SJCRH30 (cell line): ENCODE data around the gene GALNT17. TPM values are rescaled to one million over a fixed set of nuclear protein-coding genes. Genes with fewer than 3 reads are reported as not detected.

Source experiments
- DNase-seq, 2 experiments: peaks; one replicate each; pipeline ENCODE4 v3.0.0-alpha.2; 2015 to 2020
- H3K27ac ChIP-seq: fragments of 250-450 bp; sonication (Bioruptor Pico); 2 replicates; pipeline ENCODE4 v1.5.1; 2020; ENCODE audit warnings: mild to moderate bottlenecking, moderate library complexity
- H3K27me3 ChIP-seq: fragments of 250-450 bp; sonication (Bioruptor Pico); 2 replicates; pipeline ENCODE4 v1.5.1; 2020; ENCODE audit warnings: mild to moderate bottlenecking, moderate library complexity
- H3K36me3 ChIP-seq: fragments of 250-450 bp; sonication (Bioruptor Pico); 2 replicates; pipeline ENCODE4 v1.5.1; 2020; ENCODE audit warnings: mild to moderate bottlenecking, moderate library complexity
- H3K4me1 ChIP-seq: fragments of 250-450 bp; sonication (Bioruptor Pico); 2 replicates; pipeline ENCODE4 v1.5.1; 2020; ENCODE audit warnings: mild to moderate bottlenecking, moderate library complexity
- H3K4me3 ChIP-seq: fragments of 250-450 bp; sonication (Bioruptor Pico); 2 replicates; pipeline ENCODE4 v1.5.1; 2020; ENCODE audit warnings: mild to moderate bottlenecking, moderate library complexity
- H3K9me3 ChIP-seq: fragments of 250-450 bp; sonication (Bioruptor Pico); replicated peaks from 2 replicates; pipeline ENCODE4 v1.5.1; 2020; ENCODE audit warnings: mild to moderate bottlenecking, moderate library complexity
- total RNA-seq: library from RNA; depleted of rRNA; stranded (reverse); fragments of >200 nt; shearing (Covaris generic); gene quantifications from 2 replicates; pipeline ENCODE4 v1.2.3, GENCODE V29; 2014

Gene GALNT17
- total RNA-seq, 1 experiment from 2014 or later = not detected

DNA sequence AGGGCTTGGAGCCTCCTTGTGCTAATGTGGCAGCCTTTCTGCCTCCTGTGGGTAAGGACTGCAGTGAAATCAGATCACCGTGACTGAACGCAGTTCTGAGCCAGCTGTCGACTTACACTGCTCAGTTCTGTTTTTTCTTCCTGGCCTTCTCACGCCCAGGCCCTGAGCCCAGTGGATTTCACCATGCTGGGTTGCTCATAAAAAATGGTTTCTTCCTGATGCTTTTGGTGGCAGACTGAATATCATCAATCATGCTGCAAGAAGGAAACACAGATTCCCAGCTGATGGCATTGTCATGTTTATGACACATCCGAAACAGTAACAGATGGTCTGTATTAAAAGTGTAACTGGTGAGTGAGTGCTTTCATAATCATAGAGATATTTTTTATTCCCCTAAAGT, 389.6 kb downstream of the GALNT17 start:
- H3K27me3 ChIP-seq = no peaks in the 10 kb centered on the region
- DNase-seq = peak; percentile 55 to 78
- H3K9me3 ChIP-seq = peaks cover 4% of the 10 kb centered on the region; the same call in 1 of the 2 replicates
- peaks cover 4% of the 10 kb centered on the region; the same call in 1 of the 2 replicates for H3K4me1 ChIP-seq
- H3K36me3 ChIP-seq = no peaks in the 10 kb centered on the region
- H3K27ac ChIP-seq = peak overlapping the region; percentile 62
- H3K4me3 ChIP-seq = no peak overlapping the region

DNA sequence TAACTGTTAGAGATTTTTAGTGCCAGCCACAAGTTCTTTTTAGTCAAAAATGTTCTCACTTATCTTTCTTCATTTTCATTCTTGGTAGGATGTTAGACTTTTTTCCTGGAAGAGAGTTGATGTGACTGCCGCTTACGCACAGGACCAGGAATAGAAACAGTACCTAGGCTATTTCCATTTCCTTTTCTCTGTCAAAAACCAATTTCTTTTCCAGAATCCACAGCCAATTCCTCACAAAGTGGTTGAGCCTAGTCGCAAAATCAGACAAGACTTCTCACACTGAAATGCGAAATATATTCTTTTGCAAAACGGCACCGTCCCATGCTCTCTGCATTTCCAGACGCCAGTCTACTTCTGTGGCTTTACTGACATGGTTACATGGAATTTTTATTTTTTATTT, 394.2 kb downstream of the GALNT17 start:
- Histone ChIP-seq H3K36me3 (no peaks in the 10 kb centered on the region), H3K27ac (no peak overlapping the region)

DNA sequence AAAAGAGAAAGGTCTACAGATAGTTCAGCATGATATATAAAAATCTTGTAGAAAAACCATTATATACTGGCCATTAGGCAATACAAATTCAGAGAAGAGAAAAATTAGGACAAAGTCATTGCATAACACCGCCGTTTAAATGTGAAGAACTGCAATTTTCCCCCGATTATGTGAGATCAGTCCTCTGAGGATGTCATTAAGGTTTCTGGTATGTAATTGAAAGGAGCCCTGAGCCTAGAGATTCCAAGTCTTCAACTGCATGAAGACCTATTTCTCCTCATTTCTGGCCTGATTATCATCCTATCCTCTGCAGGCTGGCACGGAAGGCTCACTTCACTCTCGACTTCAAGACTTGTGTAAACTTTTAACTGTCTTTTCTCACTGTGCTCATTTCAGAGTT, 395.3 kb downstream of the GALNT17 start:
- H3K9me3 ChIP-seq = peaks cover 3% of the 10 kb centered on the region
- H3K27ac ChIP-seq = no peak overlapping the region
- H3K4me3 ChIP-seq = no peak overlapping the region
- no peak for DNase-seq
- no peaks in the 10 kb centered on the region for H3K4me1 ChIP-seq
- H3K36me3 ChIP-seq = no peaks in the 10 kb centered on the region
- H3K27me3 ChIP-seq = no peaks in the 10 kb centered on the region

More for the DNA sequence above, 394.2 kb downstream of the GALNT17 start:
- Histone ChIP-seq H3K4me1 (peaks cover 4% of the 10 kb centered on the region; the same call in 1 of the 2 replicates), H3K4me3 (no peak overlapping the region), H3K27me3 (no peaks in the 10 kb centered on the region), H3K9me3 (peaks cover 4% of the 10 kb centered on the region)
- no peak for DNase-seq

DNA sequence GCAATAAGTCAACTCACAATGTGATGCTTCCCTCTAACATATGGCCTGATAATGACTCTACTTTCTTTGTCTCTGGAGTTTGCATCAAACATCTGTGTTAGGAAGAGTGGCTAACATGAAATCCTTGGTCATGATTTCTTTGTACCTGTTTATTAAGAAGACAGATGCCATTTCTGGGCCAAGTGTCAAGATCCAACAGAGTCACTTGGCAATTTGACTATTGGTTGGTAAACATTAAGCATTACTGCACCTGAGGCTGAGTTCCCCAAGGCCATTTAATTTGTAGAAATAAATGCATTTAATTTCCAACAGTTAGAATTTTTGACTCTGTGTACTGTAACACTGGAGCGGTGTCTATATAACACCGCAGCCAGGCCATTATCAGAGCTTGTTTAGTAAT, 403.7 kb downstream of the GALNT17 start:
- no peak overlapping the region for H3K4me3 ChIP-seq
- H3K4me1 ChIP-seq = no peaks in the 10 kb centered on the region
- H3K27ac ChIP-seq = no peak overlapping the region
- no peak for DNase-seq
- H3K36me3 ChIP-seq = no peaks in the 10 kb centered on the region
- H3K27me3 ChIP-seq = peaks cover 7% of the 10 kb centered on the region; the same call in 1 of the 2 replicates
- H3K9me3 ChIP-seq = no peaks in the 10 kb centered on the region; the same call in 1 of the 2 replicates

DNA sequence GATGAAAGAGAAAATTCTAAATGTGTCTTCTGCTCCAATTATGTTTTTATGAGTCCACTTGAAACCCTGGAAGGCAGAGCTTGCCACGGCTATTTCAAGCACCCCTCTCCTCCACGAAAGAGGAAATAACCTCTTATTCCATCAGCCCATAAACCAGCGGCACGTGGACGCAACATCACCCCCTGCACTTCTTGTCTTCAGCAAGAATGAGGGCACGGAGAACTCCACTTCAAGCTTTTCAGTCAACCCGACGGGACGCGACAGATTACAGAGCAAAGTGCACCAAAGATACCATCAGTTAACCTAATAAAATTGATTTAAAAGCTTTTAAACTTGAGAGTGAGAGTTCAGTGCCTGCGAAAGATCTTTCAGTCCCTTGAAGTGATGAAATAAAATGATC, 406.3 kb downstream of the GALNT17 start:
- H3K36me3 ChIP-seq = no peaks in the 10 kb centered on the region
- H3K27ac ChIP-seq = no peak overlapping the region
- no peaks in the 10 kb centered on the region for H3K4me1 ChIP-seq
- DNase-seq = no peak
- no peak overlapping the region for H3K4me3 ChIP-seq
- peaks cover 7% of the 10 kb centered on the region; the same call in 1 of the 2 replicates for H3K27me3 ChIP-seq
- no peaks in the 10 kb centered on the region for H3K9me3 ChIP-seq

DNA sequence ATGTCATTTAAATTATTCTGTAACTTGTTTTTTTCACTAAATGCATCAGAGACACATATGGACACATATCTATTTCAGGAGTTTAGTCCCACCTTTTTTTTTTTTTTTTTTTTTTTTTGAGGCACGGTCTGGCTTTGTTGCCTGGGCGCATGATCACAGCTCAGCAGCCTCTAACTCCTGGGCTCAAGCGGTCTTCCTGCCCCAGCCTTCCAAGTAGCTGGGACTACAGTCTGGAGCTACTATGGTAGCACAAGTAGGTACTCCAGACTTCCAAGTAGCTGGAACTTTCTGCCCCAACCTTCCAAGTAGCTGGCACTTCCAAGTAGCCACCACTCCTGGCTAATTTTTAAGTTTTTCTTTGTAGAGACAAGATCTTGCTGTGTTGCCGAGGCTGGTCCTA, 407.7 kb downstream of the GALNT17 start:
- peaks cover 2% of the 10 kb centered on the region; the same call in 1 of the 2 replicates for H3K27me3 ChIP-seq
- H3K27ac ChIP-seq = no peak overlapping the region
- H3K4me1 ChIP-seq = no peaks in the 10 kb centered on the region
- no peaks in the 10 kb centered on the region for H3K36me3 ChIP-seq
- H3K9me3 ChIP-seq = no peaks in the 10 kb centered on the region
- no peak for DNase-seq
- H3K4me3 ChIP-seq = no peak overlapping the region

DNA sequence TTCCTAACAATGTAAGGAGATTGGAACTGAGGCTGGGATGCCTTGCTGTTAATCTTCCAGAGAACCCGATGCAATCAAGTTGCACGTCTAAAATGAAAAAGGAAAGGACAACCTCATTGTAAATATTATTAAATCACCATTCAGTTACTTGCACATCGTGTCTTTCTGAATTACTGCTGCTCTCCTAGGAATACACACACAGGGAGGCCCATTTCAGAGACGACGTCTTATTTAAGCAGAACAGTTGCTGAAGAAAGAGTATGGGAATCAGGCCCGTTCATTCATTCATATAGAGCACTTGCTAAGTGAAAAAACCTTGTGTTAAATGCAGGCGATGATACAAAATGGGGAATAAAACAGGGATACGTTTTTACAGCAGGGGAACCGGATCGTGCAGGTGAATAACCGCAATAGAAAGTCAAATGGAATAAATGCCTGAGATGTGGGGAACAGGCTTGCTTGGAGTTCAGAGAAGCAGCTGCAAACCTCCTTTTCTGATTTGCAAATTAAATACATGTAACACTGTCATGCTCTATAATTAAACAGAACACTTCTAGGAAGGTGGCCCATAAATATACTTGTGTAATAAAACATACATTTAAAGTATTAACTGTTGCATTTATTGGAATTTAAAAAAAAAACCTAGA, 409.9 kb downstream of the GALNT17 start:
- no peak for DNase-seq
- Histone ChIP-seq H3K9me3 (no peaks in the 10 kb centered on the region), H3K4me3 (no peak overlapping the region), H3K27me3 (no peaks in the 10 kb centered on the region; the same call in 1 of the 2 replicates), H3K36me3 (no peaks in the 10 kb centered on the region), H3K4me1 (no peaks in the 10 kb centered on the region), H3K27ac (no peak overlapping the region)

DNA sequence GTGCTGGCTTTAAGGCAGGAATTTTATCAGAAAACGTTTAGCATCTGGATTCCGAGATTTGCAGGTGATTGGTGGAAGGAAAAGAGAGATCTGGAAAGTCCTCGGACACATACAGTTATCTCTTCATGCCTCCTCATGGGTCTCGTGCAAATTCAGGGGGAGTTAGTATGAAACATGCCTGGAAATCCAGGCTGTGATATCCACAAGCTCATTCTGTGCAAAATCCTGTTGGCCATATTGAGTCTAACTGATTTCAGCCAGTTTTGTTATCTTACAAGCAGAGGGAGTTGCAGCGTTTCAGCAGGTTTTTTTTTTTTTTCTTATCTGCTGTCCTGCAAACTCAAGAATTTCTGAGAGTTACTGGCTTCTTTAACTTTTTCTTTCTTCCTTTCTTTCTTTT, 411.5 kb downstream of the GALNT17 start:
- Histone ChIP-seq H3K27me3 (no peaks in the 10 kb centered on the region; the same call in 1 of the 2 replicates), H3K27ac (no peak overlapping the region), H3K4me1 (no peaks in the 10 kb centered on the region), H3K4me3 (no peak overlapping the region), H3K36me3 (no peaks in the 10 kb centered on the region), H3K9me3 (no peaks in the 10 kb centered on the region)
- no peak for DNase-seq

DNA sequence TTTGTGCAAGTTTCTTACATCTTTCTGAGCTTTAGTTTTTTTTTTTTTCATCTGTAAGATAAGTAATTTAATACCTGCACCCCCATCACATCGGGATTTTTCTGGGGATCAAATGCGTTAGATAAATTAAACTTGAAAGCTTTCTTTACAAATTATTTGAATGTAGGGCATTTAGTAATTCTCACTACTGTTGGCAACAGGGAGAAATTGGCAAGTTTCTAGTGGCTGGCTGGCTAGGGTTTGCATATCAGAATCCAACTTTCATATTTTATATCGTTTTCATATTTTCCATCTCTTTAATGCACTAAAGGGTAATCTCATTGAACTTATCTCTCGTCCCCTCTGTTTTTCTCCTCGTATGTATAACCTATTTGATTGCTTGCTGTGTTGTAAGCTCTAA, 412.9 kb downstream of the GALNT17 start:
- H3K27me3 ChIP-seq = no peaks in the 10 kb centered on the region; the same call in 1 of the 2 replicates
- no peak overlapping the region for H3K27ac ChIP-seq
- H3K36me3 ChIP-seq = no peaks in the 10 kb centered on the region
- no peak for DNase-seq
- no peak overlapping the region for H3K4me3 ChIP-seq
- H3K9me3 ChIP-seq = no peaks in the 10 kb centered on the region
- H3K4me1 ChIP-seq = no peaks in the 10 kb centered on the region

DNA sequence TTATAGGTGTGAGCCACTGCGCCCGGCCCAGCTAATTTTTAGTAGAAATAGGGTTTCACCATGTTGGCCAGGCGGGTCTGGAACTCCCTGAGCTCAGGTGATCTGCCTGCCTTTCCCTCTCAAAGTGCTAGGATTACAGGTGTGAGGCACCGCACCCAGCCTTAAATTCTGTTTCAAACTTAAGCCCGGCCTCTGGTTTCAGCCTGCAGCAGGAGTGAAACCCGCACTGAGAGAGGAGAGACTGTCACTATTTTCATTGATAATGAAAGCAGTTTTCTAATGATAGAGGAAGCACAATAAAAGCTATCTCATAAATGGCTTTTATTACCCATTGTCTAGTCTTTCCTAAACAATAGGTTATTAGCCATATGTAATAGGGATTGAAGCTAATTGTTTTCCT, 415.5 kb downstream of the GALNT17 start:
- Histone ChIP-seq H3K4me1 (no peaks in the 10 kb centered on the region), H3K4me3 (no peak overlapping the region), H3K9me3 (no peaks in the 10 kb centered on the region), H3K36me3 (no peaks in the 10 kb centered on the region), H3K27me3 (no peaks in the 10 kb centered on the region; the same call in 1 of the 2 replicates), H3K27ac (no peak overlapping the region)
- DNase-seq = no peak

DNA sequence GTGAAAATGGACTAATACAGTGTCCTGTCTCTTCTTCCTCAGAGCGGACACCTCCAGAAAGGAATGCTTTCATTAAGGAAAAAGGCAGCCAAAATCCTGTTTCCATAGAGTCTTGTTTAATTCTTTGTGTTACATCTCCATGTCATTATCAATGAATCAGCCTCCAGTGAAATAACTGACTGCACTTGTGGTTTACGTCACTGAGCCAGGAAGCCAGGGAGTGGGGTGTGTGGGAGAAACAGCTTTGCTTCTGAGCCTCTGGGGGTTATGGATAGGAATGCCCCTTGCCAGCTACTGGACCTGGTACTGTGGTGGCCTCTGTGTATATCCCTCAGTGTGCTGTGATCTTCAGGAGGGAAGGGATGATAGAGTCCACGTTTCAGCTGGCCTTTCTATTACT, 416.8 kb downstream of the GALNT17 start:
- Histone ChIP-seq H3K4me1 (no peaks in the 10 kb centered on the region), H3K27ac (no peak overlapping the region), H3K36me3 (no peaks in the 10 kb centered on the region), H3K9me3 (no peaks in the 10 kb centered on the region), H3K27me3 (no peaks in the 10 kb centered on the region; the same call in 1 of the 2 replicates), H3K4me3 (no peak overlapping the region)
- no peak for DNase-seq

DNA sequence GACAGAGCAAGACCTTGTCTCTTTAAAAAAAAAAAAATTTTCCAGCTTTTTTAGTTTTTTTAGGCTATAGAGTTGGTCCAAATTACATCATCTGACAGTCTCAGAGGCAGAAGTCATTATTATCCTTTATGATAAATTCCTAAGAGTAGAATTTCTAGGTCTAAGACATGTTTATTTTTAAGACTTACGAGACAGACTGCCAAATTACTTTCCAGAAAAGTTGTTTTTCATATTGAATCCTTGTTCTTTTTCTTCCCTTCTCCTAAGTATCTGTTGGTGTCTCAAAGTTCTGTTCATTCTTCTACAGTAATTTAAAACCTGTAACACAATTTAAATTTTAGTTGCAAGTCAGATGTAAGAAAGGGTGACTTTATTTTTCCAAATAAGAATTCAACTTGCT, 421.4 kb downstream of the GALNT17 start:
- no peaks in the 10 kb centered on the region for H3K4me1 ChIP-seq
- no peak overlapping the region for H3K4me3 ChIP-seq
- H3K27ac ChIP-seq = no peak overlapping the region
- no peaks in the 10 kb centered on the region for H3K9me3 ChIP-seq
- H3K27me3 ChIP-seq = no peaks in the 10 kb centered on the region
- no peak for DNase-seq
- no peaks in the 10 kb centered on the region for H3K36me3 ChIP-seq

DNA sequence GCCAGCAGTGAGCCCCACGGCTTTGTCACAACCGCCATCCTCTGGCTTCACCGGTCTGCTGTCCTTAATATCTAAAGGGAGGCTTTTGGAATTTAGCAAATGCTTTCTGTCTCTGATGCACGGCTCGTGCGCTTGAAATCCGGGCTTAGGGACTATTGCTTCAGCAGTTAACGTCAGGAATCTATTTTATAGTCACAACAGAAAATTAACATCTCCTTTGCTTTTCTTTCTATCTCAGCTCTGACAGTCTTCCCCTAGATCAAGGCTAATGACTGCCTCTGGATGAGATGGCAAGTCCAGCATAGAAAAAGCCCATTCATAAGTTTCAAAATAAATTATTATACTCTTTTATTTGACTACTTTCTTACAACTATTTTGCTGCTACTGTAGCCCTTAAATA, 423.8 kb downstream of the GALNT17 start:
- Histone ChIP-seq H3K27ac (no peak overlapping the region), H3K27me3 (no peaks in the 10 kb centered on the region; the same call in 1 of the 2 replicates), H3K4me3 (no peak overlapping the region), H3K9me3 (no peaks in the 10 kb centered on the region), H3K36me3 (no peaks in the 10 kb centered on the region), H3K4me1 (no peaks in the 10 kb centered on the region)
- no peak for DNase-seq

DNA sequence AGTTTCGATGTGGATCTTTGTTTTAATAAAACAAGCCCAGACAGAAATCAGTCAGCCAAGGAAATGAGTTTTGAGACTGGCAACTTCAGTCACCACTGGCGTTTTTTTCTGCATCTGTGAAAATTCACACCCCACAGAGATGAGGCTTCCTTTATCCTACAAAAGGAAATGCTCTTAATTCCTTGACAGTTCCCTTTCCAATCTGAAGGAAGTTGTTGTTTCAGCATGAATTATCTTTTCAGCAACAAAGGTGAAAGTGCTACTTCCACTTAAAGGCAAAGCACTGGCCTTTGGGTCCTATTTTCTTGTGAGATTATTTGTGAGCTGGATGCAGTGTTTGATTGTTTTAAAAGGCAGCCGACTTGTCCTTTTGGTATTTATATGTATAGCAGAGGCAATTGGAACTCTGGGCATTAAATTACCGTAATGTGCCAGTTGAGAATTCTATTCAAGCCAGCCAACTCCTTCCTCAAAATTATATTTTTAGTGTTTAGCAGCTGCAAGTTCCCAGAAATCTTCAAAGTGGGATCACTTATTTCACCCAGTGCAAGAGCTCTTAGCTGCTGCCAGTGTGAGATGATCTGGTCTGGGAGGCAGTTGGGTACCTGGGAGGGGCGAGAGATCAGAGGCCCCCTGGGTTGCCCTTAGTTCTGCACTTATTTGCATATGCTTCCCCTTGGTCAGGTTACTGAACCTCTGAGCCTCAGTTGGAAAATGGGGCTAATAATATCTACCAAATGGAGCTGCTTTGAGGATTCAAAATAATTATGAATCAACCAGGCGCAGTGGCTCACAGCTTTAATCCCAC, 427.1 kb downstream of the GALNT17 start:
- no peaks in the 10 kb centered on the region for H3K9me3 ChIP-seq
- H3K27me3 ChIP-seq = no peaks in the 10 kb centered on the region; the same call in 1 of the 2 replicates
- H3K4me3 ChIP-seq = no peak overlapping the region
- no peak for DNase-seq
- H3K4me1 ChIP-seq = no peaks in the 10 kb centered on the region
- no peak overlapping the region for H3K27ac ChIP-seq
- H3K36me3 ChIP-seq = no peaks in the 10 kb centered on the region

DNA sequence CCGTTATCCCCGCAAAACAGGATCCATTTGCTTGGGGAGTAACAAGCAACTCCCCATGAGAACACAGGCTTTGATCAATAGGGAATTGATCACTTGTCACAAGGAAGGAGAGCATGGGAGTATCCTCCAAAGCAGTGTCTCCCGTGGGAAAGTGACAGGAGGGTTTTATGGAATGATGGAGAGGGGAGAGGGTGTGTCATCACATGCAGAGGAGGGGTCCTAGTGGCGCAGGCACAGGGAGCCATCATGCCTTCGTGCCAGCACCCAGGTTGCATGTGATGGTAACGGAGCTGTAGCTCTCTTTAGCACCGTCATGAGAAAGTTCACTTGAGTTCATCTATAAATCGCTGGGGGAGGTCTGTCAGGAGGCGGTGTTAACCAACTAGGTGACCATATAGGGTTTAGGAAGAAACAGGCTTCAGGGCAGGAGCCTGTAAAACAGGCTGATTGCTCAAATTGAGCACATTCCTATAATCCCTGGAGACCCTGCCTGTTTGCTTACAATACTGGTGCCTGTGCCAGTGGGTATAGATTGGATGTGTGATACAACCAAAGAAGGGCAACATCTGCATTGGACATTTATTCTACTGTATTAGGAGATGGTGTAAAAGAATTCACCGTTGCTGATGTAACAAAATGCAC, 428.5 kb downstream of the GALNT17 start:
- Histone ChIP-seq H3K27ac (no peak overlapping the region), H3K4me1 (no peaks in the 10 kb centered on the region), H3K9me3 (no peaks in the 10 kb centered on the region), H3K4me3 (no peak overlapping the region), H3K36me3 (no peaks in the 10 kb centered on the region), H3K27me3 (no peaks in the 10 kb centered on the region; the same call in 1 of the 2 replicates)
- DNase-seq = no peak
